Neural cell (in vitro differentiated cells): ENCODE data around the gene USP53. TPM values are rescaled to one million over a fixed set of nuclear protein-coding genes. Genes with fewer than 3 reads are reported as not detected.

Source experiments
- H2AFZ ChIP-seq: fragments of 200-600, 300-800 bp; sonication (generic), shearing (Covaris generic); 2 replicates; pipeline ENCODE4 v1.6.0; 2014; ENCODE audit warnings: low read depth, mild to moderate bottlenecking, antibody characterized with exemption, low read length, moderate library complexity
- H3F3A ChIP-seq: fragments of 200-600 bp; shearing (Covaris generic); 2 replicates; pipeline ENCODE4 v1.6.1; 2016; ENCODE audit warnings: mild to moderate bottlenecking, moderate library complexity, mixed read lengths, antibody characterized with exemption, low read length; ENCODE audit not compliant: insufficient read depth, poor library complexity, severe bottlenecking
- H3K27ac ChIP-seq: fragments of 200-600, 300-800 bp; sonication (generic), shearing (Covaris generic); 2 replicates; pipeline ENCODE4 v1.5.1; 2014; ENCODE audit warnings: mild to moderate bottlenecking, low read length, moderate library complexity
- H3K27me3 ChIP-seq: fragments of 300-800, 200-600 bp; sonication (generic), shearing (Covaris generic); 2 replicates; pipeline ENCODE4 v1.6.0; 2014; ENCODE audit warnings: mild to moderate bottlenecking, low read depth, low read length, moderate library complexity; ENCODE audit not compliant: insufficient read depth
- H3K36me3 ChIP-seq: fragments of 300-800, 200-600 bp; sonication (generic), shearing (Covaris generic); 2 replicates; pipeline ENCODE4 v1.5.1; 2014; ENCODE audit warnings: mild to moderate bottlenecking, antibody characterized with exemption, low read length, moderate library complexity; ENCODE audit not compliant: insufficient read depth
- H3K4me2 ChIP-seq: fragments of 300-800, 200-600 bp; sonication (generic), shearing (Covaris generic); 2 replicates; pipeline ENCODE4 v1.6.0; 2014; ENCODE audit warnings: mild to moderate bottlenecking, low read length
- H3K4me3 ChIP-seq: fragments of 300-800, 200-600 bp; sonication (generic), shearing (Covaris generic); 2 replicates; pipeline ENCODE4 v1.5.1; 2014; ENCODE audit warnings: mild to moderate bottlenecking, low read length, moderate library complexity
- H3K79me2 ChIP-seq: fragments of 200-600 bp; shearing (Covaris generic); replicated peaks from 2 replicates; pipeline ENCODE4 v1.6.0; 2014; ENCODE audit warnings: mild to moderate bottlenecking, low read length, moderate library complexity; ENCODE audit not compliant: insufficient read depth
- H3K9ac ChIP-seq: fragments of 300-800, 200-600 bp; sonication (generic), shearing (Covaris generic); 2 replicates; pipeline ENCODE4 v1.6.1; 2016; ENCODE audit warnings: mild to moderate bottlenecking, low read length, mixed read lengths
- H3K9me2 ChIP-seq: fragments of 200-600 bp; shearing (Covaris generic); 2 replicates; pipeline ENCODE4 v1.6.1; 2016; ENCODE audit warnings: mild to moderate bottlenecking, low read length, mixed read lengths; ENCODE audit not compliant: insufficient read depth
- H3K9me3 ChIP-seq: fragments of 200-600, 300-800 bp; sonication (generic), shearing (Covaris generic); 2 replicates; pipeline ENCODE4 v1.6.1; 2016; ENCODE audit warnings: mild to moderate bottlenecking, mixed run types, low read length, moderate library complexity, mixed read lengths
- H4K20me1 ChIP-seq: fragments of 200-600 bp; shearing (Covaris generic); 2 replicates; pipeline ENCODE4 v1.6.1; 2016; ENCODE audit warnings: mild to moderate bottlenecking, mixed run types; ENCODE audit not compliant: insufficient read depth
- CTCF ChIP-seq: fragments of 450-650 bp; IDR thresholded peaks from 2 replicates; pipeline ENCODE4 v1.5.1; 2014; ENCODE audit warnings: antibody characterized with exemption, mild to moderate bottlenecking, moderate library complexity; ENCODE audit not compliant: poor library complexity, severe bottlenecking
- EP300 ChIP-seq: fragments of 450-650 bp; conservative IDR thresholded peaks from 2 replicates; pipeline ENCODE4 v1.6.1; 2014; ENCODE audit warnings: antibody characterized with exemption, mild to moderate bottlenecking, moderate library complexity; ENCODE audit not compliant: poor library complexity, severe bottlenecking
- EZH2 ChIP-seq: fragments of 200-600, 300-800 bp; shearing (Covaris generic), sonication (generic); IDR thresholded peaks from 2 replicates; pipeline ENCODE4 v1.6.1; 2014; ENCODE audit warnings: antibody characterized with exemption, low read length, borderline replicate concordance, mild to moderate bottlenecking; ENCODE audit not compliant: insufficient read depth, poor library complexity, severe bottlenecking
- MXI1 ChIP-seq: fragments of 450-650 bp; conservative IDR thresholded peaks from 2 replicates; pipeline ENCODE4 v1.6.1; 2014; ENCODE audit warnings: antibody characterized with exemption, mild to moderate bottlenecking; ENCODE audit not compliant: poor library complexity, severe bottlenecking
- POLR2AphosphoS5 ChIP-seq: IDR thresholded peaks from 2 replicates; pipeline ENCODE4 v1.6.1; 2012
- RAD21 ChIP-seq: fragments of 450-650 bp; conservative IDR thresholded peaks from 2 replicates; pipeline ENCODE4 v1.6.1; 2014; ENCODE audit warnings: antibody characterized with exemption, mild to moderate bottlenecking, moderate library complexity
- SMC3 ChIP-seq: fragments of 450-650 bp; conservative IDR thresholded peaks from 2 replicates; pipeline ENCODE4 v1.6.1; 2014; ENCODE audit warnings: antibody characterized with exemption, mild to moderate bottlenecking, moderate library complexity; ENCODE audit not compliant: poor library complexity
- TAF1 ChIP-seq: IDR thresholded peaks from 2 replicates; pipeline ENCODE4 v1.6.1; 2012; ENCODE audit warnings: low read depth
- polyA plus RNA-seq: library from polyadenylated mRNA; depleted of rRNA; stranded (reverse); fragments of >200 nt; gene quantifications from 2 replicates; pipeline ENCODE4 v1.2.3, GENCODE V29; 2014
- TF ChIP-seq, protein P1 (sequence below): IDR thresholded peaks from 2 replicates; pipeline ENCODE4 v1.6.1; 2012; ENCODE audit warnings: borderline replicate concordance

USP53 gene
- polyA plus RNA-seq, 1 donor from 2014 or later = 5.0 TPM

- Histone ChIP-seq H3K9ac (no peak overlapping the region), H4K20me1 (no peaks in the 10 kb centered on the region), H3F3A (no peaks in the 10 kb centered on the region), H3K4me3 (no peak overlapping the region), H3K27me3 (no peaks in the 10 kb centered on the region), H3K4me2 (no peak overlapping the region), H3K27ac (no peak overlapping the region), H3K36me3 (no peaks in the 10 kb centered on the region), H3K9me2 (no peaks in the 10 kb centered on the region), H3K79me2 (no peaks in the 10 kb centered on the region), H3K9me3 (no peaks in the 10 kb centered on the region), H2AFZ (no peak overlapping the region)
- no peak for TF ChIP-seq EP300
- TF ChIP-seq TAF1 = no peak
- TF ChIP-seq SMC3 = no peak
- no peak for TF ChIP-seq EZH2
- no peak for TF ChIP-seq MXI1
- no peak for TF ChIP-seq POLR2AphosphoS5
- TF ChIP-seq CTCF = no peak
- TF ChIP-seq RAD21 = no peak
- TF ChIP-seq, protein P1, sequence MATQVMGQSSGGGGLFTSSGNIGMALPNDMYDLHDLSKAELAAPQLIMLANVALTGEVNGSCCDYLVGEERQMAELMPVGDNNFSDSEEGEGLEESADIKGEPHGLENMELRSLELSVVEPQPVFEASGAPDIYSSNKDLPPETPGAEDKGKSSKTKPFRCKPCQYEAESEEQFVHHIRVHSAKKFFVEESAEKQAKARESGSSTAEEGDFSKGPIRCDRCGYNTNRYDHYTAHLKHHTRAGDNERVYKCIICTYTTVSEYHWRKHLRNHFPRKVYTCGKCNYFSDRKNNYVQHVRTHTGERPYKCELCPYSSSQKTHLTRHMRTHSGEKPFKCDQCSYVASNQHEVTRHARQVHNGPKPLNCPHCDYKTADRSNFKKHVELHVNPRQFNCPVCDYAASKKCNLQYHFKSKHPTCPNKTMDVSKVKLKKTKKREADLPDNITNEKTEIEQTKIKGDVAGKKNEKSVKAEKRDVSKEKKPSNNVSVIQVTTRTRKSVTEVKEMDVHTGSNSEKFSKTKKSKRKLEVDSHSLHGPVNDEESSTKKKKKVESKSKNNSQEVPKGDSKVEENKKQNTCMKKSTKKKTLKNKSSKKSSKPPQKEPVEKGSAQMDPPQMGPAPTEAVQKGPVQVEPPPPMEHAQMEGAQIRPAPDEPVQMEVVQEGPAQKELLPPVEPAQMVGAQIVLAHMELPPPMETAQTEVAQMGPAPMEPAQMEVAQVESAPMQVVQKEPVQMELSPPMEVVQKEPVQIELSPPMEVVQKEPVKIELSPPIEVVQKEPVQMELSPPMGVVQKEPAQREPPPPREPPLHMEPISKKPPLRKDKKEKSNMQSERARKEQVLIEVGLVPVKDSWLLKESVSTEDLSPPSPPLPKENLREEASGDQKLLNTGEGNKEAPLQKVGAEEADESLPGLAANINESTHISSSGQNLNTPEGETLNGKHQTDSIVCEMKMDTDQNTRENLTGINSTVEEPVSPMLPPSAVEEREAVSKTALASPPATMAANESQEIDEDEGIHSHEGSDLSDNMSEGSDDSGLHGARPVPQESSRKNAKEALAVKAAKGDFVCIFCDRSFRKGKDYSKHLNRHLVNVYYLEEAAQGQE = no peak
These were observed 72.6 kb downstream of the USP53 start for GRCh38 chr4:119284876-119285780.

DNA sequence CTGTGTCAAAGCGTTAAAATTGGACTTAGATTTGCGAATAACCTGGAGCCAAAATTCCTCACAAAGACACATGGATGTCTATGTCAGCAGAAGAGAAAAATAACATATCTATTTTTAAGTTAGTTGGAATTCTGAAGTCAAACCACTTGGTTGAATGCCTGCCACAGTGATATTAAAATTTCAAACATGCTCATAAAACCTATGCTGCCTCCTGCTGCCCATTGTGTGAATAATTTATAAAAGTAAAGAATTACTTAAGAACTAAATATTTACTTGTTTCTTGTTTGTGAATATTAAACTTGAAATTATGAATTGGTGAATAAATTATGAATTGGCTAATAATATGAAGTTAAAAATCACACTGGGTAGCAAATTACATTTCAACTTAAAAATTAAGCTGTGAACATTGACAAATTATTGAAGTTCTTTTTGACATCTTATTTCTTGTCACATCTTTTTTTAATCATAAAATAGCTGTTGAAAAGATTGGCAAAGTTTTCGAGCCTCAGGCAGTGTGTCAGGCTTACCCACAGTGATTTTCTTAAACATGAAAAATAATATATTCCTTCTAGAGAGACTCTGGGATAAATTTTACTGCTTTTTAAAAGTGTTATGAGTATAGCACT, 74.0 kb downstream of the USP53 start:
- no peaks in the 10 kb centered on the region for H3K36me3 ChIP-seq
- H3K79me2 ChIP-seq = no peaks in the 10 kb centered on the region
- H3K4me2 ChIP-seq = no peak overlapping the region
- H3K4me3 ChIP-seq = no peak overlapping the region
- H3K9me2 ChIP-seq = no peaks in the 10 kb centered on the region
- no peaks in the 10 kb centered on the region for H3K9me3 ChIP-seq
- H3K27me3 ChIP-seq = no peaks in the 10 kb centered on the region
- no peaks in the 10 kb centered on the region for H4K20me1 ChIP-seq
- TF ChIP-seq SMC3 (peak; percentile 85), CTCF (peak; percentile 75), RAD21 (peak; percentile 77), MXI1 (no peak)
- no peak overlapping the region for H3K27ac ChIP-seq
- no peak overlapping the region for H2AFZ ChIP-seq
- no peaks in the 10 kb centered on the region for H3F3A ChIP-seq
- no peak overlapping the region for H3K9ac ChIP-seq
